HepG2 (cell line): ENCODE results near the gene SSBP1. TPM values are rescaled to one million over a fixed set of nuclear protein-coding genes. Genes with fewer than 3 reads are reported as not detected.

ENCODE experiments used
- ATAD3A ChIP-seq: sonication (generic); formaldehyde crosslinking; IDR thresholded peaks from 2 replicates; pipeline ENCODE4 v1.4.0; 2020; ENCODE audit warnings: missing genetic modification reagents
- CHCHD3 ChIP-seq: sonication (generic); formaldehyde crosslinking; IDR thresholded peaks from 2 replicates; pipeline ENCODE4 v1.8.0; 2022; ENCODE audit warnings: mild to moderate bottlenecking, missing genetic modification reagents, moderate library complexity
- CREB1 ChIP-seq, 2 experiments: fragments of 450-650 bp in 1 of 2; IDR thresholded peaks; 2 replicates each; pipeline ENCODE4 v1.6.1; 2016 to 2017; ENCODE audit warnings: control low read depth in 1 of 2, mild to moderate bottlenecking in 1 of 2, missing compliant biosample characterization in 1 of 2, missing genetic modification characterization in 1 of 2
- GATAD1 ChIP-seq: IDR thresholded peaks from 2 replicates; pipeline ENCODE4 v1.6.1; 2016; ENCODE audit warnings: missing genetic modification reagents, missing compliant biosample characterization
- MEF2D ChIP-seq: sonication (generic); formaldehyde crosslinking; IDR thresholded peaks from 2 replicates; pipeline ENCODE4 v1.5.1; 2020; ENCODE audit warnings: mild to moderate bottlenecking, missing genetic modification reagents
- NFE2L2 ChIP-seq: fragments of 150-350 bp; IDR thresholded peaks from 2 replicates; pipeline ENCODE4 v1.6.1; 2014; ENCODE audit warnings: low read length
- NONO ChIP-seq, 2 experiments: fragments of 450-650 bp in 1 of 2; sonication (generic) in 1 of 2; formaldehyde crosslinking in 1 of 2; IDR thresholded peaks in 1 of 2; conservative IDR thresholded peaks in 1 of 2; 2 replicates each; pipeline versions ENCODE4 v1.6.1 to v1.8.0; 2017 to 2022; ENCODE audit warnings: mild to moderate bottlenecking in 1 of 2, missing genetic modification reagents in 1 of 2, moderate library complexity in 1 of 2
- NR1H2 ChIP-seq: sonication (generic); formaldehyde crosslinking; IDR thresholded peaks from 2 replicates; pipeline ENCODE4 v1.8.1; 2022; ENCODE audit warnings: low read depth, missing genetic modification reagents, borderline replicate concordance
- PITX1 ChIP-seq: sonication (generic); formaldehyde crosslinking; IDR thresholded peaks from 2 replicates; pipeline ENCODE4 v1.5.1; 2020; ENCODE audit warnings: mild to moderate bottlenecking, missing genetic modification reagents
- SRSF4 ChIP-seq: fragments of 200-400 bp; formaldehyde crosslinking; IDR thresholded peaks from one replicate; pipeline ENCODE4 v1.6.1; 2018; ENCODE audit warnings: mild to moderate bottlenecking, low read depth, low read length, moderate library complexity; ENCODE audit not compliant: poor library complexity, severe bottlenecking
- YY1 ChIP-seq: IDR thresholded peaks from 2 replicates; pipeline ENCODE4 v1.6.1; 2011; ENCODE audit warnings: low read length, low read depth, moderate library complexity, mild to moderate bottlenecking; ENCODE audit not compliant: insufficient read depth, insufficient replicate concordance
- ZBTB40 ChIP-seq, 2 experiments: fragments of 450-650 bp in 1 of 2; sonication (generic) in 1 of 2; formaldehyde crosslinking in 1 of 2; IDR thresholded peaks; 2 replicates each; pipeline versions ENCODE4 v1.6.1 to v1.8.0; 2016 to 2022; ENCODE audit warnings: antibody characterized with exemption in 1 of 2, mild to moderate bottlenecking in 1 of 2, missing genetic modification reagents in 1 of 2
- ZIK1 ChIP-seq: sonication (generic); formaldehyde crosslinking; IDR thresholded peaks from 2 replicates; pipeline ENCODE4 v1.5.0; 2020; ENCODE audit warnings: mild to moderate bottlenecking, low read depth, missing genetic modification reagents, borderline replicate concordance
- ZNF180 ChIP-seq: sonication (generic); formaldehyde crosslinking; IDR thresholded peaks from 2 replicates; pipeline ENCODE4 v1.4.0; 2020; ENCODE audit warnings: low read depth, missing genetic modification reagents, borderline replicate concordance
- ZNF441 ChIP-seq: sonication (generic); formaldehyde crosslinking; IDR thresholded peaks from 2 replicates; pipeline ENCODE4 v1.7.0; 2021; ENCODE audit warnings: missing genetic modification reagents, borderline replicate concordance
- ZNF496 ChIP-seq: sonication (generic); formaldehyde crosslinking; IDR thresholded peaks from 2 replicates; pipeline ENCODE4 v1.8.1; 2023; ENCODE audit warnings: mild to moderate bottlenecking, moderate library complexity, missing genetic modification reagents; ENCODE audit not compliant: insufficient replicate concordance
- ZNF839 ChIP-seq: sonication (generic); formaldehyde crosslinking; IDR thresholded peaks from 2 replicates; pipeline ENCODE4 v1.4.0; 2020; ENCODE audit warnings: missing genetic modification reagents, mild to moderate bottlenecking, borderline replicate concordance
- polyA plus RNA-seq, 8 experiments: library from polyadenylated mRNA; depleted of rRNA in 3 of 8; stranded (reverse) in 7 of 8; unstranded in 1 of 8; fragments of >200 nt; fragmentation: Illumina TruSeq in 4 of 8; extraction: Trizol in 4 of 8; gene quantifications; 2 replicates each; pipeline versions ENCODE4 v1.2.1 to v1.2.3, GENCODE V29; 2011 to 2016; ENCODE audit warnings: low read depth in 4 of 8, missing spikeins in 1 of 8, mixed read lengths in 1 of 8; ENCODE audit not compliant: insufficient read depth in 1 of 8
- total RNA-seq, 5 experiments: library from RNA; depleted of rRNA; stranded (reverse); fragments of >200 nt; fragmentation: Illumina TruSeq; extraction: Trizol; gene quantifications; 2 replicates each; pipeline ENCODE4 v1.2.3, GENCODE V29; 2016; ENCODE audit warnings: low read depth in 1 of 5
- TF ChIP-seq, protein P1 (sequence below): sonication (generic); formaldehyde crosslinking; IDR thresholded peaks from 2 replicates; pipeline ENCODE4 v1.8.1; 2022; ENCODE audit warnings: mild to moderate bottlenecking, missing genetic modification reagents

The SSBP1 gene
- total and polyA plus RNA-seq, 2 of the 13 experiments (the other 11 are each of a cell fraction or from before 2014, with no cell fraction given), result 64.4 to 254 TPM

- no peak for TF ChIP-seq ZBTB40 (IDR thresholded peaks at IDR 0.05)
- TF ChIP-seq ZBTB40 (CRISPR knock-in tag; IDR thresholded peaks at IDR 0.05), result 0 out of 2 replicates have a peak, but pooled peaks have one; percentile 22
- TF ChIP-seq YY1, result no peak
- TF ChIP-seq NR1H2, result no peak
- no peak for TF ChIP-seq NONO (IDR thresholded peaks at IDR 0.05)
- no peak; the same call in 1 of the 2 replicates for TF ChIP-seq NONO (CRISPR knock-in tag; conservative IDR thresholded peaks at IDR 0.05)
- TF ChIP-seq, protein P1, sequence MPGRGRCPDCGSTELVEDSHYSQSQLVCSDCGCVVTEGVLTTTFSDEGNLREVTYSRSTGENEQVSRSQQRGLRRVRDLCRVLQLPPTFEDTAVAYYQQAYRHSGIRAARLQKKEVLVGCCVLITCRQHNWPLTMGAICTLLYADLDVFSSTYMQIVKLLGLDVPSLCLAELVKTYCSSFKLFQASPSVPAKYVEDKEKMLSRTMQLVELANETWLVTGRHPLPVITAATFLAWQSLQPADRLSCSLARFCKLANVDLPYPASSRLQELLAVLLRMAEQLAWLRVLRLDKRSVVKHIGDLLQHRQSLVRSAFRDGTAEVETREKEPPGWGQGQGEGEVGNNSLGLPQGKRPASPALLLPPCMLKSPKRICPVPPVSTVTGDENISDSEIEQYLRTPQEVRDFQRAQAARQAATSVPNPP (CRISPR knock-in tag), result no peak
- TF ChIP-seq SRSF4, result no peak
- TF ChIP-seq ZNF180 (CRISPR knock-in tag), result no peak
- TF ChIP-seq ATAD3A (CRISPR knock-in tag), result no peak
- no peak for TF ChIP-seq ZNF496 (CRISPR knock-in tag)
- TF ChIP-seq MEF2D (CRISPR knock-in tag), result no peak
- TF ChIP-seq ZNF441 (CRISPR knock-in tag), result no peak
- no peak for TF ChIP-seq NFE2L2
- no peak for TF ChIP-seq ZIK1 (CRISPR knock-in tag)
- TF ChIP-seq PITX1 (CRISPR knock-in tag), result peak; percentile 66; the same call in 1 of the 2 replicates
- TF ChIP-seq ZNF839, result no peak
- TF ChIP-seq CREB1 (IDR thresholded peaks at IDR 0.05), result no peak
- TF ChIP-seq CREB1 (CRISPR knock-in tag; IDR thresholded peaks at IDR 0.05), result 0 out of 2 replicates have a peak, but pooled peaks have one; percentile 45
- peak; percentile 57 for TF ChIP-seq GATAD1 (CRISPR knock-in tag)
- no peak for TF ChIP-seq CHCHD3 (CRISPR knock-in tag)
Measured at GRCh38 chr7:141695803-141696289, 42.3 kb upstream of the SSBP1 start (continued).
